GM21515 (cell line): Measurements from ENCODE around the gene CHPF.

ENCODE experiments used
- ATAC-seq: cut with Tn5 transposase; IDR thresholded peaks from one replicate; pipeline ENCODE4 v1.9.1; 2021; ENCODE audit not compliant: unreplicated experiment

CHPF gene

GRCh38 chr2:219567791-219568361 lies 24.3 kb upstream of the CHPF start:
- ATAC-seq, result no peak

GRCh38 chr2:219567131-219567530 lies 23.5 kb upstream of the CHPF start:
- ATAC-seq, result no peak

- ATAC-seq, result no peak
These were observed 23.0 kb upstream of the CHPF start for GRCh38 chr2:219566640-219567039.

- no peak for ATAC-seq
These were observed 21.8 kb upstream of the CHPF start for GRCh38 chr2:219565130-219566080.

- no peak for ATAC-seq
These were observed 19.8 kb upstream of the CHPF start for GRCh38 chr2:219563271-219563928.

- ATAC-seq, result no peak
These were observed 18.7 kb upstream of the CHPF start for GRCh38 chr2:219562049-219563020.

- no peak for ATAC-seq
These were observed 17.8 kb upstream of the CHPF start for GRCh38 chr2:219561179-219562048.

GRCh38 chr2:219560893-219561178 lies 17.2 kb upstream of the CHPF start:
- ATAC-seq, result no peak

GRCh38 chr2:219560037-219560892 lies 16.7 kb upstream of the CHPF start:
- ATAC-seq, result peak; percentile 47

GRCh38 chr2:219559156-219559915 lies 15.7 kb upstream of the CHPF start:
- ATAC-seq, result no peak

GRCh38 chr2:219557791-219558785 lies 14.5 kb upstream of the CHPF start:
- ATAC-seq, result no peak

GRCh38 chr2:219557320-219557719 lies 13.7 kb upstream of the CHPF start:
- ATAC-seq, result no peak

- ATAC-seq, result no peak
These were observed 12.8 kb upstream of the CHPF start for GRCh38 chr2:219556413-219556812.

GRCh38 chr2:219555956-219556355 lies 12.3 kb upstream of the CHPF start:
- no peak for ATAC-seq

- no peak for ATAC-seq
These were observed 10.7 kb upstream of the CHPF start for GRCh38 chr2:219554350-219554749.

GRCh38 chr2:219553463-219553963 lies 9.9 kb upstream of the CHPF start:
- no peak for ATAC-seq

- no peak for ATAC-seq
These were observed 9.5 kb upstream of the CHPF start for GRCh38 chr2:219553168-219553417.
